Measurements from ENCODE around the gene GSTM2. TPM values are rescaled to one million over a fixed set of nuclear protein-coding genes. Genes with fewer than 3 reads are reported as not detected.

GSTM2 gene
- total RNA-seq, 4 donors from 2014 or later: 37.1 to 73.6 (median 62.3) TPM

DNA sequence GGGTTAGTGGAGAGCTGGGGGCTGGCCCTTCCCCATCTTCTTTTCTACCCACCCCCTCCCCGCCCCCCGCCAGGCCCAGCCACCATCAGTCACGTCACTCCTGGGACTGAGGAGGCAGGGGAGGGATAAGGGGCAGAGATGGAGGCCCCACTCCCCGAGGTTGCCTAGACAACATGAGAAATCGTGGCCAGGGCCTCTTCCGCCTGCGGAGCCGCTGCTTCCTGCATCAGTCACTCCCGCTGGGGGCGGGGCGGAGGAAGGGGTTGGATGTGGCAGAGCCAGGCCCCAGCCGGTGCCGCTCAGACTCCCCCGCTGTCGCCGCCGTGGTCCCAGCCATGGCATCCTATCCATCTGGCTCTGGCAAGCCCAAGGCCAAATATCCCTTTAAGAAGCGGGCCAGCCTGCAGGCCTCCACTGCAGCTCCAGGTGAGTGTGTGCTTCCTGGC is 47.0 kb upstream of the GSTM2 start:
- peak overlapping the region in 2 of 3 donors; percentile 57 to 70 for H3K4me3 ChIP-seq (replicated peaks in 1 of 3)
- H3K27ac ChIP-seq: peak overlapping the region; percentile 65 to 82 (median 74)
- no peaks in the 10 kb centered on the region for H3K27me3 ChIP-seq
- TF ChIP-seq, protein P1, sequence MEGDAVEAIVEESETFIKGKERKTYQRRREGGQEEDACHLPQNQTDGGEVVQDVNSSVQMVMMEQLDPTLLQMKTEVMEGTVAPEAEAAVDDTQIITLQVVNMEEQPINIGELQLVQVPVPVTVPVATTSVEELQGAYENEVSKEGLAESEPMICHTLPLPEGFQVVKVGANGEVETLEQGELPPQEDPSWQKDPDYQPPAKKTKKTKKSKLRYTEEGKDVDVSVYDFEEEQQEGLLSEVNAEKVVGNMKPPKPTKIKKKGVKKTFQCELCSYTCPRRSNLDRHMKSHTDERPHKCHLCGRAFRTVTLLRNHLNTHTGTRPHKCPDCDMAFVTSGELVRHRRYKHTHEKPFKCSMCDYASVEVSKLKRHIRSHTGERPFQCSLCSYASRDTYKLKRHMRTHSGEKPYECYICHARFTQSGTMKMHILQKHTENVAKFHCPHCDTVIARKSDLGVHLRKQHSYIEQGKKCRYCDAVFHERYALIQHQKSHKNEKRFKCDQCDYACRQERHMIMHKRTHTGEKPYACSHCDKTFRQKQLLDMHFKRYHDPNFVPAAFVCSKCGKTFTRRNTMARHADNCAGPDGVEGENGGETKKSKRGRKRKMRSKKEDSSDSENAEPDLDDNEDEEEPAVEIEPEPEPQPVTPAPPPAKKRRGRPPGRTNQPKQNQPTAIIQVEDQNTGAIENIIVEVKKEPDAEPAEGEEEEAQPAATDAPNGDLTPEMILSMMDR (IDR thresholded peaks at IDR 0.05): no peak
- no peak for TF ChIP-seq POLR2A (IDR thresholded peaks at IDR 0.05)
- H3K36me3 ChIP-seq: no peaks in the 10 kb centered on the region
- no peaks in the 10 kb centered on the region for H3K9me3 ChIP-seq
- intact Hi-C loops (cut with DNase I): no loop called here
- peaks cover 9 to 20% of the 10 kb centered on the region in 2 donors for H3K4me1 ChIP-seq
- WGBS, 2 donors: 0% methylated on average over 2 of the region's 18 CpGs
- DNase-seq: peak; percentile 90 to 92

DNA sequence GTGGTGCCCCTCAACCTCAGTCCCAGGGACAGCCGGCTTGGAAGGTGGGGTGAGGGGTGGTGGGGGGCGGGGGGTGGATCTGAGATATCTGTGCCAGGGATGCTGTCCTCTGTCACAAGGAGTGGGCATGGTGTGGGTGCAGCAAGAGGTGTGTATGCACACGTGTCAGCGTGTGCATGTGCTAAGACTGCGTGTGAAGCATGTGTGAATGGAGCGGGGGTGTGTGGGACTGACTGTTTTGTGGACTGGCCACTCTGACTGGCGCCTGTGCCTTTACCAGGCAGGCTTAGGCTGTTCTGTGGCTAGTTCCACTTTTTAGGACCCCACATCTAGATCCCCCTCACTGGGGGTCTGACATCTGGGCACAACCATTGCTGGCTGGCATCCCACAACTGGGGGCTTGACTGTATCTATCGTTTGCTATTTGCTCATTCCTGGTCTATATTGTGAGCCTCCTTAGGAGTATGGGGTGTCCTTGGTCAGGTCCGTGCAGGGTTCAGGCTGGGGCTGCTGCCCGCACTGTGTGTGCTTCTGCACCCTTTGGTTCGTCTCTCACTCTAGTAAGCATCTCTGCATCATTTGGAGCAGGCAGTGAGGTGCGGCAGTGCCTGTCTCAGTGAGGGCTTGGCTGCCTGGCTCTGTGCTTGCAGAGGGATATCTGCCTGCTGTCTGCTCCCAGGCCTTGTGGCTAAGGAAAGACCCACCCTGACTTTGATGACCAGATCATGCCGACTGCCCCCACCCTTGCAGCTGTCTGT is 46.3 kb upstream of the GSTM2 start:
- H3K36me3 ChIP-seq: peaks cover 0 to under 1% of the 10 kb centered on the region in 2 donors
- no peaks in the 10 kb centered on the region for H3K9me3 ChIP-seq
- peak overlapping the region in 1 of 3 donors; percentile 70 for H3K4me3 ChIP-seq (replicated peaks in 1 of 3)
- 40 to 67% methylated on average over 8 to 9 of the region's 13 CpGs for WGBS, 2 donors
- TF ChIP-seq, protein P1 (IDR thresholded peaks at IDR 0.05): no peak
- no peak for TF ChIP-seq POLR2A (IDR thresholded peaks at IDR 0.05)
- H3K27ac ChIP-seq: peak overlapping the region in 1 of 3 donors; percentile 74
- H3K27me3 ChIP-seq: no peaks in the 10 kb centered on the region
- H3K4me1 ChIP-seq: peaks cover 9 to 20% of the 10 kb centered on the region in 2 donors
- intact Hi-C loops (cut with DNase I): no loop called here
- no peak for DNase-seq

DNA sequence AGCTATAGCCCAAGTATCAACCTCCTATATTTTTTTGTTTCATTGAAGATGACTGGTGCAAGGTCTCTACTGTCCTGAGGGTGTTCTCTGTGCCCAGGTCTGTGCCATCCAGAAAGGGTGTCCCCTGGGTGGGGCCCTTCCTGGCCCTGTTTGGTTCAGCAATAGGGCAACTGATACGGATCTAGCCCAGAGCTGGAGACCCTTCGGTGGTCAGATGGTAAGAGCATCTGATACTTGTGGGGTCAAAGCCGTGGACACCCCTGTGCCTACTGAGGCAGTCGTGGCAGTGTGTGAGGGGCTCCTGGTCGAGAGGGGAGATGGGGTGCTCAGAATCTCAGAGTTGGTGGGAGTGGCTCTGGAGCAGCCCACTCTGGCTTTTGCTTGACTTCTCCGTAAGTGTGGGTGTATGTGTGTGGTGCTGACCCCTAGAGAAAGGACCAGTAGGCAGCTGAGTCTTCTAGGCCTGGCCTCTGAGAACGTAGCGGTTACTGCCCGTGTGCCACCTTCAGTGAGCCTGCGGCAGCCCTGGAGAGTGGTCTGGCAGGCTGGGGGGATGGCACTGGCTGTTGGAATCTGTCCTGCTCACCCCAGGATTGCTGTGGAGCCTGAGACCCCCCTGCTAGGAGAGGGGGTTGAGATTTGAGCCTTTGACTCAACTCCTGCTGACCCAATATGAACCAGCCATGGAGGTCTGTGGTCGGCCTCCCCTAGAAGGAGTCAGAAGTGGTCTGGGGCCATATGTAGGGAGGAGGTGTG is 45.5 kb upstream of the GSTM2 start:
- Histone ChIP-seq H3K4me3 (replicated peaks in 1 of 3) (no peak overlapping the region), H3K27me3 (no peaks in the 10 kb centered on the region), H3K4me1 (peaks cover 9 to 20% of the 10 kb centered on the region in 2 donors), H3K27ac (no peak overlapping the region), H3K36me3 (peaks cover 7 to 8% of the 10 kb centered on the region in 2 donors), H3K9me3 (no peaks in the 10 kb centered on the region)
- intact Hi-C loops (cut with DNase I): no loop called here
- no peak for DNase-seq
- no peak for TF ChIP-seq POLR2A (IDR thresholded peaks at IDR 0.05)
- TF ChIP-seq, protein P1 (IDR thresholded peaks at IDR 0.05): no peak
- 90 to 93% methylated on average over 8 to 11 of the region's 11 CpGs for WGBS, 2 donors

DNA sequence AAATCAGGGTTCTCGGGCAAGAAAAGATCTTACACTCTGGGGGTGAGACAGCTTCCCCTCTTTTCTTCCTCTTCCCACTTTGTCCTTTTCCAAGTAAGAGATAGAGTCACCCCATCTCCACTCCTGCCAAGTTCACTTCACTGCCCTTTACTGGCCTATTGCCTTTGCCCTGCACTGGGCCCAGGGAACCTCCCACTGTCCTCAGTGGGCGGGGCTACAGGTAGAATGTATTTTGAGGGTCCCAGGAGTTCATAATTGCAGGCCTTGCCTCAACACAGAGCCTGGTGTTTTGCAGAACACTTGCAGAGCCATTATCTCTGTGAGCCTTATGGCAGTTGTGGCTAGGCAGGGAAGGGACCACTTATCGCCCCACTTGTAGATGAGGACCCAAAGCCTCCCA is 45.0 kb upstream of the GSTM2 start:
- DNase-seq: no peak

More for the DNA sequence above, 45.0 kb upstream of the GSTM2 start:
- no peak overlapping the region for H3K27ac ChIP-seq
- H3K9me3 ChIP-seq: no peaks in the 10 kb centered on the region
- H3K4me3 ChIP-seq (replicated peaks in 1 of 3): no peak overlapping the region
- intact Hi-C loops (cut with DNase I): no loop called here
- H3K36me3 ChIP-seq: peaks cover 13 to 14% of the 10 kb centered on the region in 2 donors
- H3K27me3 ChIP-seq: no peaks in the 10 kb centered on the region
- H3K4me1 ChIP-seq: peaks cover 9 to 20% of the 10 kb centered on the region in 2 donors
- WGBS, 2 donors: 89 to 91% methylated on average over 3 of the region's 3 CpGs
- TF ChIP-seq, protein P1 (IDR thresholded peaks at IDR 0.05): no peak
- TF ChIP-seq POLR2A (IDR thresholded peaks at IDR 0.05): no peak
